H1 (cell line): Measurements from ENCODE around the gene UBE2E1.

ENCODE experiments used
- CREB1 ChIP-seq: IDR thresholded peaks from 2 replicates; pipeline ENCODE4 v1.6.1; 2012; ENCODE audit warnings: inconsistent platforms
- CTCF ChIP-seq, 3 experiments: IDR thresholded peaks; 1 replicate in 2 of 3; 2 replicates in 1 of 3; pipeline versions ENCODE4 v1.5.1 to v1.6.1; 2011; ENCODE audit warnings: low read length in 3 of 3, mild to moderate bottlenecking in 3 of 3, inconsistent platforms in 2 of 3, low read depth in 1 of 3, moderate library complexity in 1 of 3; ENCODE audit not compliant: insufficient read depth in 1 of 3; ENCODE audit errors: control extremely low read depth in 1 of 3
- GTF2F1 ChIP-seq: IDR thresholded peaks from 2 replicates; pipeline ENCODE4 v1.6.1; 2012; ENCODE audit warnings: low read depth, low read length, improper control_type of control experiment, borderline replicate concordance
- RFX5 ChIP-seq: IDR thresholded peaks from 2 replicates; pipeline ENCODE4 v1.6.1; 2011; ENCODE audit warnings: low read depth, low read length, improper control_type of control experiment, borderline replicate concordance
- SRF ChIP-seq: IDR thresholded peaks from 2 replicates; pipeline ENCODE4 v1.6.1; 2011; ENCODE audit warnings: mild to moderate bottlenecking, low read depth, low read length, moderate library complexity
- YY1 ChIP-seq: IDR thresholded peaks from 2 replicates; pipeline ENCODE4 v1.6.1; 2011; ENCODE audit warnings: low read depth, mild to moderate bottlenecking, low read length

- no peak for TF ChIP-seq CREB1
- TF ChIP-seq CTCF (IDR thresholded peaks at IDR 0.05; ENCODE audit: control extremely low read depth in 1 of 3, insufficient read depth in 1 of 3, low read depth in 1 of 3, low read length in 3 of 3) = peak in 2 of 3 experiments; percentile 28 to 44; a peak in 2 of 4 replicates
- TF ChIP-seq SRF = no peak
- no peak for TF ChIP-seq YY1
- no peak for TF ChIP-seq GTF2F1
- no peak for TF ChIP-seq RFX5
Observed at GRCh38 chr3:23884481-23884880, 78.7 kb downstream of the UBE2E1 start.
